ENCODE results near the gene B3GNT3. TPM values are rescaled to one million over a fixed set of nuclear protein-coding genes. Genes with fewer than 3 reads are reported as not detected.
A peak's percentile ranks its signal among the peaks of the same experiment; 100 is the strongest.
"Not testable (repeated sequence)": the region's sequence is repeated elsewhere in the genome, so short reads cannot be mapped to it uniquely, and the experiment has no call there.

The B3GNT3 gene
- total RNA-seq, 1 donor from 2014 or later, result not detected

GRCh38 chr19:17778251-17778967 lies 16.5 kb upstream of the B3GNT3 start:
- Mint-ChIP-seq H3K36me3 (ENCODE audit: unreplicated experiment) (no peaks in the 10 kb centered on the region), H3K4me3 (ENCODE audit: unreplicated experiment) (no peak overlapping the region), H3K4me1 (ENCODE audit: unreplicated experiment) (peaks cover 13% of the 10 kb centered on the region), H3K9me3 (ENCODE audit: unreplicated experiment) (no peaks in the 10 kb centered on the region), H3K27ac (ENCODE audit: unreplicated experiment) (no peak overlapping the region), H3K27me3 (ENCODE audit: unreplicated experiment) (peaks cover 8% of the 10 kb centered on the region)
- no peak for DNase-seq (ENCODE audit: extremely low spot score, unreplicated experiment)
- TF ChIP-seq CTCF (IDR thresholded peaks at IDR 0.05), result no peak

GRCh38 chr19:17778968-17779929 lies 15.7 kb upstream of the B3GNT3 start:
- Mint-ChIP-seq H3K36me3 (ENCODE audit: unreplicated experiment) (no peaks in the 10 kb centered on the region), H3K27ac (ENCODE audit: unreplicated experiment) (no peak overlapping the region), H3K4me1 (ENCODE audit: unreplicated experiment) (peaks cover 13% of the 10 kb centered on the region), H3K27me3 (ENCODE audit: unreplicated experiment) (peaks cover 8% of the 10 kb centered on the region), H3K9me3 (ENCODE audit: unreplicated experiment) (no peaks in the 10 kb centered on the region), H3K4me3 (ENCODE audit: unreplicated experiment) (no peak overlapping the region)
- no peak for TF ChIP-seq CTCF (IDR thresholded peaks at IDR 0.05)
- no peak for DNase-seq (ENCODE audit: extremely low spot score, unreplicated experiment)

- H3K27me3 Mint-ChIP-seq (ENCODE audit: unreplicated experiment), result peaks cover 8% of the 10 kb centered on the region
- H3K36me3 Mint-ChIP-seq (ENCODE audit: unreplicated experiment), result no peaks in the 10 kb centered on the region
- H3K9me3 Mint-ChIP-seq (ENCODE audit: unreplicated experiment), result no peaks in the 10 kb centered on the region
- H3K4me1 Mint-ChIP-seq (ENCODE audit: unreplicated experiment), result peaks cover 13% of the 10 kb centered on the region
- no peak overlapping the region for H3K4me3 Mint-ChIP-seq (ENCODE audit: unreplicated experiment)
- no peak overlapping the region for H3K27ac Mint-ChIP-seq (ENCODE audit: unreplicated experiment)
- TF ChIP-seq CTCF (IDR thresholded peaks at IDR 0.05), result no peak
- DNase-seq (ENCODE audit: extremely low spot score, unreplicated experiment), result no peak
Measured at GRCh38 chr19:17780781-17781180, 14.2 kb upstream of the B3GNT3 start.

GRCh38 chr19:17783721-17784120 lies 11.2 kb upstream of the B3GNT3 start:
- not testable (repeated sequence) for DNase-seq (ENCODE audit: extremely low spot score, unreplicated experiment); H3K27ac Mint-ChIP-seq (ENCODE audit: unreplicated experiment); H3K36me3 Mint-ChIP-seq (ENCODE audit: unreplicated experiment); H3K4me3 Mint-ChIP-seq (ENCODE audit: unreplicated experiment); H3K9me3 Mint-ChIP-seq (ENCODE audit: unreplicated experiment); H3K4me1 Mint-ChIP-seq (ENCODE audit: unreplicated experiment); H3K27me3 Mint-ChIP-seq (ENCODE audit: unreplicated experiment)

GRCh38 chr19:17784201-17785008 lies 10.5 kb upstream of the B3GNT3 start:
- no peak for DNase-seq (ENCODE audit: extremely low spot score, unreplicated experiment)

More at GRCh38 chr19:17784201-17785008, 10.5 kb upstream of the B3GNT3 start:
- Mint-ChIP-seq H3K4me3 (ENCODE audit: unreplicated experiment) (no peak overlapping the region), H3K4me1 (ENCODE audit: unreplicated experiment) (peaks cover 3% of the 10 kb centered on the region), H3K9me3 (ENCODE audit: unreplicated experiment) (no peaks in the 10 kb centered on the region), H3K36me3 (ENCODE audit: unreplicated experiment) (no peaks in the 10 kb centered on the region), H3K27ac (ENCODE audit: unreplicated experiment) (no peak overlapping the region), H3K27me3 (ENCODE audit: unreplicated experiment) (no peaks in the 10 kb centered on the region)
- peak; percentile 80 for TF ChIP-seq CTCF (IDR thresholded peaks at IDR 0.05)

Data from osteocyte (in vitro differentiated cells).